ENCODE data around the gene TESK2.

DNA sequence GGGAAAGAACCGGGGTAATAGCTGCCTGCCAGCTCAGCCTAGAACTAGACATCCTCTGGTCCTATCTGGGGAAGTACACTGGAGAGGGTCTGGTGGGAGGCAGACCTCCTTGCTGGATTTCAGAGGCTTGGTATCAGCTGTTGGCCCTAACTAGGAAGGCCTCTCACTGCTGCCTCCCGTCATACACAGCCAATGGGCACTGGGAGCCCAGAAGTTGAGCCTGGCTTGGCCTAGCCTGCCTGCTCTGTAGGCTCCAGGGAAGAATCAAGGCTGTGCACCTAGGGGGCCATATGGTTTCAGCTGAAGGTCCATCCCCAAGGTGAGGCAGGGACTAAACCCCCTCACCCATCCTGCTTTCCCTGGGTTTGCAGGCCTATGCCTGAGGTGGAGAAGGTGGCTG is 146.5 kb downstream of the TESK2 start:
- no peak for TF ChIP-seq CTCF (IDR thresholded peaks at IDR 0.05)
- TF ChIP-seq EZH2 (IDR thresholded peaks at IDR 0.05) = no peak
- no peak for TF ChIP-seq EZH2phosphoT487 (IDR thresholded peaks at IDR 0.05)
